KOPT-K1 (cell line): ENCODE measurements around the gene IGF1R.

Experiments
- H3K27ac ChIP-seq: fragments of 200-600 bp; sonication (generic); 2 replicates; pipeline ENCODE4 v1.5.1; 2016; ENCODE audit warnings: antibody characterized with exemption, mild to moderate bottlenecking, low read depth, low read length; ENCODE audit not compliant: poor library complexity, severe bottlenecking
- H3K36me3 ChIP-seq: fragments of 200-600 bp; sonication (generic); 2 replicates; pipeline ENCODE4 v1.5.1; 2017; ENCODE audit warnings: antibody characterized with exemption, mild to moderate bottlenecking, low read length, moderate library complexity; ENCODE audit not compliant: insufficient read depth
- H3K9me3 ChIP-seq: fragments of 200-600 bp; sonication (generic); 2 replicates; pipeline ENCODE4 v1.5.1; 2017; ENCODE audit warnings: antibody characterized with exemption, low read length, mild to moderate bottlenecking; ENCODE audit not compliant: insufficient read depth, poor library complexity, severe bottlenecking

Gene IGF1R

DNA sequence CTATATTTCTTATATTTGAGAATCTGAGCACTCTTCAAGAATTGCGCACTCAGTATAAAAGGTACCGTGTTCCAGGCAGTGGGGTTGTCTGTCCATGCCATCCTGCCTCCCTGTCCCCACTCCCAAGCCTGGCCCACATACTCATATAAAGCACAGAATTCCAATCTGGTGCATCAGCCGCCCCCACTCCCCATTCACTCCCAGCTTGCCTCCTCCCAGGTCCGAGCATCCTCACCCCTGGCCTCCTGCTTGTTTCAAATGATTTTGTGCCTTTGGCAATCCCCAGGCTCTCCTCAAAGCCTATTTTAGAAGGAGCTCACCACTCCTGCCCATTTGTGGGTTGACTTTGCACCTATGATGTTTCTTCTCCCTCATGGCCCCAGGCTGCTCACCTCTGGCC is 22.2 kb upstream of the IGF1R start:
- Histone ChIP-seq H3K9me3 (no peaks in the 10 kb centered on the region), H3K36me3 (no peaks in the 10 kb centered on the region), H3K27ac (no peak overlapping the region)

DNA sequence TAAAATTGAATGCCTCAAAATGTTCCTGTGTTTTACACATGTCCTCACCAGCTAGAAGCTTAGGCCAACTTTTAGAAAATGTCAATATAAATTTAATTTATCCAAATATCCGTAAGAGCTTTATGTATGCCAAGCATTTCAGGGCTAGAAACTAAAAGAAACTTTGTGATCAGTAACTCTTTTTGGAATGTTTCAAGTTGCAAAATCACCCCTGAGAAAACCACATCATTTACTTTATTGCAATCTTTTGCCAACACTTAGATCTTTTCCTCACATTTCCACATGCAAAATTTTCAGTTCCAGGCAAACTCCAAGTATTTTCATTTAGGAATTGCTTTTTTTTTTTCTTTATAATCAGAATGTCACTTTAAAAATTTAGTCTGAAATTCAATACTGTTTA is 20.1 kb upstream of the IGF1R start:
- Histone ChIP-seq H3K27ac (no peak overlapping the region), H3K9me3 (no peaks in the 10 kb centered on the region), H3K36me3 (no peaks in the 10 kb centered on the region)

DNA sequence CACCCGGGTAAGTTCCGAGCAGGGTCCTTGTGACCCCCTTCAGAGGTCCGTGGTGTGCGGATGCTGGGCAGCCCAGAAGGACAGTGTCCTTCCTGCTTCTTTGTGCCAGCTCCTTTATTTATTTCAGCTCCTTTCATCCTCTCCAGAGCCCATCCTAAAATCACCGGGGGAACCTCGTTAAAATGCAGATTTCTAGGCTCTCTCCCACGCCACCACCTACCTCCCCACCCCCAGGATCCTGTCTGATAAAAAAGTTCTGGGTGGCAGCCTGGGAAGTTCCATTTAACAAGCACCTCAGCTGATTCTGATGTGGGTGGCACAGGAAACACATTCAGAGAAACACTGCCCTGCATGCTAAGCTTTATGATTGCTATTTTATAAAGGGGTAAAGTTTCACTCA is 12.5 kb upstream of the IGF1R start:
- Histone ChIP-seq H3K36me3 (no peaks in the 10 kb centered on the region), H3K9me3 (no peaks in the 10 kb centered on the region), H3K27ac (no peak overlapping the region)

DNA sequence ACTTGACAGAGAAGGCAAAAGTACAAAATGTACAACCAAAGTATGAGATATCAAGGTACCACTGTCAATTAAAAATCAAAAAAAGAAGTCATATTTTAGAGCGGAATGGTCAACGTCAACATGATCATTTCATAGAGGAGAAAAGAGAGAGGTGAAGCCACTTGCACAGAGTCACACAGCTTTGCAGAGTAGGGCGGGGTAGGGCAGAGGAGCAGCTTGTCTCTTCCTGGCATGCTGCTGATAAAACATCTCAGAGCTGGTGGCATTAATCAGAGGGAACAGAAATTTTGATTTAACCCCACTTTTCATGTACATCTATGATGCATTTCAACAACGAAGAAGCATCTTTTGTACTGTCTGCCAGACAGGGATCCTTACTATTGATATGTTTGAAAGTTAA is 5.2 kb upstream of the IGF1R start:
- H3K27ac ChIP-seq: no peak overlapping the region
- H3K36me3 ChIP-seq: no peaks in the 10 kb centered on the region
- H3K9me3 ChIP-seq: no peaks in the 10 kb centered on the region

DNA sequence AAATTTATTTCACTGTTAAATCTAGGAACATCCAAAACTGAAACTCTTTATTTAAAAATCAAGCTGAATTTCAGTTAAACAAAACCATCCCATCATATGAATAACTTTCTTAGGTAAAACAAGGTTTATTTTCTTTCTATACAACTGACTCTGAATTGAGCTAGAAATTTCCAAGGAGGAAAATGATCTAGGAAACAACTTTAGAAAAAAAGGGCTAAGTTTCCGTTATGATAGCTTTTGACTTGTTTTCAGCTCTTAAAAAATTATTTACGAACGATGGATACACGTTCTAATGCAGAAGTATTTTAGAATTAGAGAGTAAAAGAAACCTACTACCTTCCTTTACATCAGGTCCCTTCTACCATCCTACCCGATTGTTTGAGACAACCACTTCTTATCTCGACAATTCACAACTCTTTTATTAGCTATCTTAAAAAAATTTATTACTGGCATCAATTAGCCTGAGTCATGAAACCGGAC is 1.8 kb upstream of the IGF1R start:
- Histone ChIP-seq H3K36me3 (no peaks in the 10 kb centered on the region), H3K27ac (no peak overlapping the region), H3K9me3 (no peaks in the 10 kb centered on the region)

DNA sequence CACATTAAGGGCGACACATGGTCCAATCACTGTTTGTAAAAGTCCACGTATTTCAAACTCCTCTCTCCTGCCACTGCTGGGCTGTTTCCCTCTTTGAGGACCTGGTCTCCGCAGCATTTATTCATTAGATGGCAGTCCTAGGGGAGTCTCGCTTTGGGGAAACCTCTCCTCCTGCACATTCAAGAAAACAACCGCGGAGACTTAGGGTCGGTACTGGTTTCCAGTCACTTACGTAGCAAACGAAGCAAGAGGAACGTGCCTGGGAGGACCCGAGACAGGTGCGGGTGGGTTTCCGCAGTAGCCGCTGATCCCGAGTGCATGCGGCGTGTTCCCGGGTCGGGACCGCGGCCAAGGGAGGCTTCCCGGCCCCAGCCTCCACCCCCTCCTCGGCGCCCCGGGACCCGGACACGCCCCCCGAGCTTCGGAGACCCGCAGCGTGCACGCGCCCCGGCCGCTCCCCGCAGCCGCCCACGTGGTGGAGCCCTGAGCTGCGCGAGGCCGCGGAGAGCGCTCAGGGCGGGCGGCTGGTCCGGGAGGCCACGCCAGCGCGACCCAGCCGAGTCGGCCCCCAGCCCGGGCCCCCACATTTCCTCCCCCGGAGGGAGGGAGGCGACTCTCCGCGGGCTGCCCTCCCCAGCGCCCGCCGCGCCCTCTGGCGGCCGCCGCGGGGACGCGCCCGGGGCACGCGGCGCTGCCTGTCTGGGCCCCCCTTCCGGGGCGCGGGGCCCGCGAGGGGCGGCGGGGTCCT is 1.1 kb upstream of the IGF1R start:
- Histone ChIP-seq H3K27ac (peak overlapping the region; percentile 42), H3K36me3 (no peaks in the 10 kb centered on the region), H3K9me3 (no peaks in the 10 kb centered on the region)

DNA sequence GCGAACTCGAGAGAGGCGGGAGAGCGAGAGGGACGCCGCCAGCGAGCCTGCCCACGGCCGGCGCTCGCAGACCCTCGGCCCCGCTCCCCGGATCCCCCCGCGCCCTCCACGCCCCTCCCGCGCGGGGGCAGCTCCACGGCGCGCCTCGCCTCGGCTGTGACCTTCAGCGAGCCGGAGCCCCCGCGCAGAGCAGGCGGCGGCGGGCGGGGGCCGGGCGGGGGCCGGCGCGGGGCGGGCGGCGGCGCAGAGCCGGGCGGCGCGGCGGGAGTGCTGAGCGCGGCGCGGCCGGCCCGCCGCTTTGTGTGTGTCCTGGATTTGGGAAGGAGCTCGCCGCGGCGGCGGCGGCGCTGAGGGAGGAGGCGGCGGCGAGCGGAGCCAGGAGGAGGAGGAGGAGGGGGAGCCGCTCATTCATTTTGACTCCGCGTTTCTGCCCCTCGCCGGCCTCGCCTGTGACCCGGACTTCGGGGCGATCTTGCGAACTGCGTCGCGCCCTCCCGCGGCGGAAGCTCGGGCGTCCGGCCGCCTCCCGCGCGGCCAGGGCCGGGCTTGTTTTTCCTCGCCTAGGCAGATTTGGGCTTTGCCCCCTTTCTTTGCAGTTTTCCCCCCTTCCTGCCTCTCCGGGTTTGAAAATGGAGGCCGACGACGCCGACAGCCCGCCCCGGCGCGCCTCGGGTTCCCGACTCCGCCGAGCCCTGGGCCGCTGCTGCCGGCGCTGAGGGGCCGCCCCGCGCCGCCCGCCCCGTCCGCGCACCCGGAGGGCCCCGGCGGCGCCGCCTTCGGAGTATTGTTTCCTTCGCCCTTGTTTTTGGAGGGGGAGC is 524 bp downstream of the IGF1R start:
- Histone ChIP-seq H3K9me3 (no peaks in the 10 kb centered on the region), H3K36me3 (no peaks in the 10 kb centered on the region), H3K27ac (no peak overlapping the region)

DNA sequence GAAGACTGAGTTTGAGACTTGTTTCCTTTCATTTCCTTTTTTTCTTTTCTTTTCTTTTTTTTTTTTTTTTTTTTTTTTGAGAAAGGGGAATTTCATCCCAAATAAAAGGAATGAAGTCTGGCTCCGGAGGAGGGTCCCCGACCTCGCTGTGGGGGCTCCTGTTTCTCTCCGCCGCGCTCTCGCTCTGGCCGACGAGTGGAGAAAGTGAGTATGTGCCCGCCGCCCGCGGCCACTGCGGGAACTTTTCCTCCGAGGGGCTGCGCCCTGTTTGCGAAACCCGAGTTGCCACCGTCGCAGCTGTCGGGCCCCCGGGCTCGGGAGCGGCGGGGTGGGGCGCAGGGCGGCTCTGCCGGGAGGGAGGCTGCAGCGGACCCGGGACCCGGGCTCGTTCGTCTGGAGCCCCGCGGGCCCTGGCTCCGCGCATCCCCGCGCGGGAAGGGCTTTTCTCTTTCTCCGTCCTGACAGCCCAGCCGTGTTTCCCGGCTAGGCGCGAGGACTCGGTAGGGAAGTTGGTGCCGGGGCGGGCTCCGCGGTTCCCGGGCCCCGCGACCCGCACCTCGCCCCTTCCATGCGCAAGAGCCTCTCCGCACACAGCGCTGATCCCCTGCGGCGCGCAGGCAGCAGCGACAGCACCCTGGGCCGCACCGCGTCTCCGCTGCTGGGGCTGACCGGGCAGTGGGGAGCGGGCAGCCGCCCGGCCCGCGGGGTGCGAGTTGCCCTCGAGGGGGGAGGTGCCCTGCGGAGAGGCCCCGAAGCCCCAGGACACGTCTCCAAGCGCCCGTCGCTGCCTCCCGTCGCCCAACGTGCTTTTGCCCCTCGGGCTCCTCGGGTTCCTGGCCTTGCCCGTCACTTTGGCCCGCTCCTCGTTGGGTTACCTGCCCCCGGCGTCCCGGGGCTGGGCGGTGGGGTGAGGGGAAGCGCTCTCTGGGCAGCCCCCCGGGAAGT is 1.4 kb downstream of the IGF1R start:
- Histone ChIP-seq H3K36me3 (no peaks in the 10 kb centered on the region), H3K9me3 (no peaks in the 10 kb centered on the region), H3K27ac (no peak overlapping the region)

DNA sequence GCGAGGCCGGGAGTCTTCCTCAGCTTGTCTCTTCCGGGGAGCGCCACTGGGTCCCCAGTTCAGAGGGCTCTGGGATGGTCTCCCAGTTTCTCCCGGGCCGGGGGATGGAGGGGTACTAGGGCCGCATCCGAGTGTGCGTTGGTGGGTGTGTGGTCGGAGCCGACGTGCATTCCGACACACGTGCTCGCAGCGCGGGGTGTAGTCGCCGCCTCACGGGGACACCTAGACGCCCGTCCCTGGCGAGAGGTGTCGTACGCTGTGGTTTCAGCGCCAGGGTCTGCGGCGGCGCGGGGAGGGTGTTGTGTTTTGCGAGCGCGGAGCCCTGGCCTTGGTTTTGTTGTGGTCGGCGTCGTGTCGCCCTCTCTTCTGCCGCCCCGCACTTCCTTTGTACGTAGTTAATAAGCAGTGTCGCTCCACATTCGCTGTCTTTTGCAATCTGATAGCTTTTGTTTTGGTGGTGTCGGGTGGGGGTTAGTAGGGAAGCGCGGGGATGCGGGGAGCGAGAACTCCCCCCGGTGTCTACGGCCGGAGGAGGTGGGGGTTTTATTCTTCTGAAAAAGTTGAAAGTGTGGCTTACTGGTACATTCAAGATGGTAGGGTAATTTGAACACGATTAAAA is 2.2 kb downstream of the IGF1R start:
- Histone ChIP-seq H3K36me3 (no peaks in the 10 kb centered on the region), H3K27ac (no peak overlapping the region), H3K9me3 (no peaks in the 10 kb centered on the region)

DNA sequence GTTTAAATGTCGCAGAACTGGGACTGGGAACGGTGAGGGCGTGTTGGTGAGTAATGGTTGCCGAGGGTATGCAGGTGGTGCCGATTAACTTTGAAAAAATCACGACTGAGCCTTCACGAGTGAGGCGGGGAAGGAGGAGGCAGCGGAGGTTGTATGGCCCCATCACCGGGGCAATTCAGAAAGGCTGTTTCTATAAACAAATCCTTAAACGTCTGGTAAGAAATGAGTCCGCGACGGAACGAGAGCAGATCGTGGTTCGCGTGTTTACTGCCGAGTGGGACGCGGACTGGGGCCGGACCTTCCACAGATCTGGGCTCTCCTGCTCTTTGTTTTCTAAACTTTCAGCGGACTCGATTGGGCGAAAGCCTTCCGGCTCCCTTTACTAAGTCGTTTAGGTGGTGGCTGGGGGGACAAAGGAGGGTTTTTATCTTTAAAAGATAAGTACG is 2.7 kb downstream of the IGF1R start:
- Histone ChIP-seq H3K9me3 (no peaks in the 10 kb centered on the region), H3K27ac (no peak overlapping the region)

DNA sequence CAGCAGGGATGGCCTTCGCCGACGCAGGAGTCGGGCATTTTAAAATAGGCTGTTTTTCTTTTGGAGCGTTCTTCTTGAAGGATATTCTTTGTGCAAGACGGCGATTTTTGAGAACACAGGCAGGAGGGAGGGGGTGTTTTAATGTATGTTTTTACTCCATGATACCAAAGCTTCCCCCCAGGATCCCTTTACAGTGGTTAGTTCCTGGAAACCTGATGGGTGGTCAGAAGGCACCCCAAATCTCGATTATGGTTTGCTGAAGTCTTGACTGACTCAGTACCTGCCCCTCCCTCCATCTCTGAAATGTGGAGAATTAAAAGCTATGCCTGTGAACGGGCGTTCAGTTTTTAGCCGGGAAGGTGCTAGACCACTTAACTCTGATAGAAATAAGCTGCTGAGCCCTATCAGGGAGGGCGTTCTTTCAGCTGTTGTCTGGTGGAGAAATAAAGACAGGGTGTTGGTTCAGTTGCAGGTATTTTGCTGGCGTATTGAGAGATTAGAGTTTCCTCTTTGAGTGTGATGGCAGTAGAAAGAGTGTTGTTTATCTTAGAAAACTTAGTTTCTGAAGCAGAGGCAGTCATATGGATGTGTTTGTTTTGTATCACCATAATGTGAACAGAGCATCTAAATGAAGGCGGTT is 3.4 kb downstream of the IGF1R start:
- H3K27ac ChIP-seq: no peak overlapping the region
- no peaks in the 10 kb centered on the region for H3K36me3 ChIP-seq
- H3K9me3 ChIP-seq: no peaks in the 10 kb centered on the region

More for the DNA sequence above, 2.7 kb downstream of the IGF1R start:
- H3K36me3 ChIP-seq: no peaks in the 10 kb centered on the region

DNA sequence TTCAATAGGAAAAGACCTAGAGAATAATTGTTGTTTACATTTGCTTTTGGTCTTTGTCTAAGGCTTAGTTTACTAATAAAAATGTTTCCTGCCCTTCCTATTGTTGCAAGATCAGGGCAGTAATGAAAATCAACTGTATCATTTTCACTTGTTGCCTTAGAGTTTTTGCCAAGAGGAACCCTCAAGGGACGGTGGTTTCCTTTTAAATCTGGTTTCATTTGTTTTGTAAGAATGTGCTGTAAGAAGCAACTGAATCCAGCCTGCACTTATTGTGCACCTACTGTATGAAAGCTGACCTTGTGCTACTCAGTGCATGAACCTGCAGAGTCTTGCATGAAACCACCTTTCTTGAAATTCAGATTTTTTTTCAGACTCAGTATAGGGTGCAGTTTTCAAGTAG is 5.3 kb downstream of the IGF1R start:
- Histone ChIP-seq H3K9me3 (no peaks in the 10 kb centered on the region), H3K36me3 (no peaks in the 10 kb centered on the region), H3K27ac (no peak overlapping the region)

DNA sequence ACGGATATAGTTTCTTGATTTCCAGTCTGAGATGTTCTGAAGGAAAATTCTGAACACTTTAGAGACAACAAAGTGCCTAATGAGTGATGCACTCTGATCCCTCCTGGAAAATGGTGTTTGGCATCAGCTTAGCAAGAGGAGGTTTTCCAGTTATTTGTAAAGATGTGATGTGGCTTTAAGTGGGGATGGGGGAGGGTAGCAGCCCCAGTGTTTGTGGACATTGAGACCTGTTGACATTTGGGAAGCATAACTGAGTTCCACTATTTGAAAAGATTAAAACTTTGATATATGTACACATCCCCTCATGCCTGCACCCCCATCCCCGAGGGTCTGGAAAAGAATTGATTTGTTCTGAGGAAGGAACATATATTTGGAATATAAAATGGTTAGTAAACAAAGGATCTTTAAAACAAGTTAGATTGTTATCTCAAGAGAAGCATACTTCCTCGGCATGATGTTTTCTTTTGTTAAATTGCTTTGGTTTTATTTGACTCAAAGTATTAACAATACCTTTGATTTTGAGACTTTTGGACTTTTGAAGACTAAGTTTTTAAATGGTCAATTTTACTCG is 6.5 kb downstream of the IGF1R start:
- Histone ChIP-seq H3K36me3 (no peaks in the 10 kb centered on the region), H3K27ac (no peak overlapping the region), H3K9me3 (no peaks in the 10 kb centered on the region)

DNA sequence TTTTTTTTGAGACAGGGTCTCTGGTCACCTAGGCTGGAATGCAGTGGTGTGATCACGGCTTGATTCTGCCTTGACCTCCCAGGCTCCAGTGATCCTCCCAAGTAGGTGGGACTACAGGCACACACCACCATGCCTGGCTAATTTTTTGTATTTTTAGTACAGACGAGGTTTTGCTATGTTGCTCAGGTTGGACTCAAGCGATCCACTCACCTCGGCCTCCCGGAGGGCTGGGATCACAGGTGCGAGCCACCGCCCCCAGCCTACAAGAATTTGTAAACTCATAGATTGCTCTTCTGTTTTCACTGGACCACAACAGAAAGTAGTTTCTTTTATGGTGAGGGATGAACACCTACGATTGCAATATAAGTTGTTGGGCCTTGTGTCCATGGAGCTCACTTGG is 7.4 kb downstream of the IGF1R start:
- H3K9me3 ChIP-seq: no peaks in the 10 kb centered on the region

More for the DNA sequence above, 7.4 kb downstream of the IGF1R start:
- Histone ChIP-seq H3K27ac (no peak overlapping the region), H3K36me3 (no peaks in the 10 kb centered on the region)
